ENCODE measurements around the gene SLC5A11.

DNA sequence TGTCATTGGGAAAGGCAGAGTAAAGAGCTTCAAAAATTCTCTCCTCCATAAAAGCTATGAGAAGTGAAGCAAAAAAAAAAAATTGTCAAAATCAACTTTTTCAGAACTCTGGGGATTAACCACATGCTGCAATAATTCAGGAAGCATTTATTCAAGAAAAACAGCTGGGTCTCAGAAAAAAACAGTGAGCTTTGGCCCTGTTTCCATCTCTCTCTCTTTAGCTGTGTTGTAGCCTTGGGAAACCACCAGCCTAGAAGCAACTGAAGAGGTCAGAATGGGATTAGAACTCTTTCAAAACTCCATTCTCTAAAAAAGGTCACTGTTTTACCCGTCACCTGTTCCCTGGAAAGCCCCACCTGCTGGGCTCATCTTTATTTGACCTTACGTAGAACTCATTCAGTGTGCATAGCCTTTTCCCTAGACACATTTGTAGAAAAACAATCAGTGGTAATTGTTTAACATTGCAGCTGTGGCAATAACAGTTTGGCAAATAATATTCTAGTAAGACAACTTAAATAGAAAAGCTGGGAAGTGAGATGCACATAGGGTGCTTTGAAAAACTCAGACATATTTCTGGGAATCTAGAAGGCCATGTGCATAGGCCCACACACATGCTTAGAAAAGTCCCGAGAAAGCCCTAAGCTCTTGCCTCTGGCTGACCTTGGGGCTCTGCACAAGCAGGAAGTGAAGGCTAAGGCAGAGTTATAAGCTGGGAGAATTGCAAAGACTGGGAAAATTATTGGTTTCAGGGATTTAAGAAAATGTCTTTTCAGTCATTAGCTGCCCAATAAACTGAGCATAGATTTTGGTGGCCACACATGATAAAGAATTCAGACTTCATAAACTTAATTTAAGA lies 18.0 kb downstream of the SLC5A11 start:
- TF ChIP-seq, protein P1, sequence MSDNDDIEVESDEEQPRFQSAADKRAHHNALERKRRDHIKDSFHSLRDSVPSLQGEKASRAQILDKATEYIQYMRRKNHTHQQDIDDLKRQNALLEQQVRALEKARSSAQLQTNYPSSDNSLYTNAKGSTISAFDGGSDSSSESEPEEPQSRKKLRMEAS (IDR thresholded peaks at IDR 0.05), result no peak
- TF ChIP-seq, protein P2, sequence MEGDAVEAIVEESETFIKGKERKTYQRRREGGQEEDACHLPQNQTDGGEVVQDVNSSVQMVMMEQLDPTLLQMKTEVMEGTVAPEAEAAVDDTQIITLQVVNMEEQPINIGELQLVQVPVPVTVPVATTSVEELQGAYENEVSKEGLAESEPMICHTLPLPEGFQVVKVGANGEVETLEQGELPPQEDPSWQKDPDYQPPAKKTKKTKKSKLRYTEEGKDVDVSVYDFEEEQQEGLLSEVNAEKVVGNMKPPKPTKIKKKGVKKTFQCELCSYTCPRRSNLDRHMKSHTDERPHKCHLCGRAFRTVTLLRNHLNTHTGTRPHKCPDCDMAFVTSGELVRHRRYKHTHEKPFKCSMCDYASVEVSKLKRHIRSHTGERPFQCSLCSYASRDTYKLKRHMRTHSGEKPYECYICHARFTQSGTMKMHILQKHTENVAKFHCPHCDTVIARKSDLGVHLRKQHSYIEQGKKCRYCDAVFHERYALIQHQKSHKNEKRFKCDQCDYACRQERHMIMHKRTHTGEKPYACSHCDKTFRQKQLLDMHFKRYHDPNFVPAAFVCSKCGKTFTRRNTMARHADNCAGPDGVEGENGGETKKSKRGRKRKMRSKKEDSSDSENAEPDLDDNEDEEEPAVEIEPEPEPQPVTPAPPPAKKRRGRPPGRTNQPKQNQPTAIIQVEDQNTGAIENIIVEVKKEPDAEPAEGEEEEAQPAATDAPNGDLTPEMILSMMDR (IDR thresholded peaks at IDR 0.05; ENCODE audit: low read depth, low read length, missing input control), result no peak
- no peak for TF ChIP-seq NR2F2 (IDR thresholded peaks at IDR 0.05)
- TF ChIP-seq, protein P3, sequence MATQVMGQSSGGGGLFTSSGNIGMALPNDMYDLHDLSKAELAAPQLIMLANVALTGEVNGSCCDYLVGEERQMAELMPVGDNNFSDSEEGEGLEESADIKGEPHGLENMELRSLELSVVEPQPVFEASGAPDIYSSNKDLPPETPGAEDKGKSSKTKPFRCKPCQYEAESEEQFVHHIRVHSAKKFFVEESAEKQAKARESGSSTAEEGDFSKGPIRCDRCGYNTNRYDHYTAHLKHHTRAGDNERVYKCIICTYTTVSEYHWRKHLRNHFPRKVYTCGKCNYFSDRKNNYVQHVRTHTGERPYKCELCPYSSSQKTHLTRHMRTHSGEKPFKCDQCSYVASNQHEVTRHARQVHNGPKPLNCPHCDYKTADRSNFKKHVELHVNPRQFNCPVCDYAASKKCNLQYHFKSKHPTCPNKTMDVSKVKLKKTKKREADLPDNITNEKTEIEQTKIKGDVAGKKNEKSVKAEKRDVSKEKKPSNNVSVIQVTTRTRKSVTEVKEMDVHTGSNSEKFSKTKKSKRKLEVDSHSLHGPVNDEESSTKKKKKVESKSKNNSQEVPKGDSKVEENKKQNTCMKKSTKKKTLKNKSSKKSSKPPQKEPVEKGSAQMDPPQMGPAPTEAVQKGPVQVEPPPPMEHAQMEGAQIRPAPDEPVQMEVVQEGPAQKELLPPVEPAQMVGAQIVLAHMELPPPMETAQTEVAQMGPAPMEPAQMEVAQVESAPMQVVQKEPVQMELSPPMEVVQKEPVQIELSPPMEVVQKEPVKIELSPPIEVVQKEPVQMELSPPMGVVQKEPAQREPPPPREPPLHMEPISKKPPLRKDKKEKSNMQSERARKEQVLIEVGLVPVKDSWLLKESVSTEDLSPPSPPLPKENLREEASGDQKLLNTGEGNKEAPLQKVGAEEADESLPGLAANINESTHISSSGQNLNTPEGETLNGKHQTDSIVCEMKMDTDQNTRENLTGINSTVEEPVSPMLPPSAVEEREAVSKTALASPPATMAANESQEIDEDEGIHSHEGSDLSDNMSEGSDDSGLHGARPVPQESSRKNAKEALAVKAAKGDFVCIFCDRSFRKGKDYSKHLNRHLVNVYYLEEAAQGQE (IDR thresholded peaks at IDR 0.05), result no peak
- TF ChIP-seq JUND (IDR thresholded peaks at IDR 0.05), result no peak

All from liver (tissue), 3 donors.